GM19023 (cell line): Measurements from ENCODE around the gene FAM209A.
"Not testable (repeated sequence)": the region's sequence is repeated elsewhere in the genome, so short reads cannot be mapped to it uniquely, and the experiment has no call there.

Source experiments
- ATAC-seq: cut with Tn5 transposase; IDR thresholded peaks from one replicate; pipeline ENCODE4 v1.9.1; 2021; ENCODE audit warnings: mild to moderate bottlenecking, moderate library complexity; ENCODE audit not compliant: unreplicated experiment

The FAM209A gene, protein sequence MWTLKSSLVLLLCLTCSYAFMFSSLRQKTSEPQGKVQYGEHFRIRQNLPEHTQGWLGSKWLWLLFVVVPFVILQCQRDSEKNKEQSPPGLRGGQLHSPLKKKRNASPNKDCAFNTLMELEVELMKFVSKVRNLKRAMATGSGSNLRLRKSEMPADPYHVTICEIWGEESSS

DNA sequence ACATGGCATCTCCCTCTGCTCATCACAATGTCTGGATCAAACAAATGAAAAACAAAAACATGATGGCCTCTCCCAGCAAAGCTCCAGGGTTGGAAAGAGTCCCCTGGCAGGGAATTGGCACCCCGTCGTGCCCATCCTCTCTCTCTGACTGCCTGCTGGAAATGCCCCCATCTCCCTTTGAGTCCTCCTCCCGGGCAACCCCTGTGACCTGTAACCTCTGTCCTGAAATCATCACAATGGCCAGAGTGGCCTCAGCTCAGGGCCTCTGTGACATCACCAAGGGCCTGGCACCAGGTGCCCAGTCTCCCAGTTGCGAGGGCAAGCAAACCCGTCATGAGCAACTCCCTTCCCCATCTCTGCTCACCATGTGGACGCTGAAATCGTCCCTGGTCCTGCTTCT, at the start of gene FAM209A:
TSS of gene FAM209A (plus strand) at position 301 of the 400 bp plus-strand sequence. CDS start at position 366, 65 bp downstream.
- not testable (repeated sequence) for ATAC-seq

DNA sequence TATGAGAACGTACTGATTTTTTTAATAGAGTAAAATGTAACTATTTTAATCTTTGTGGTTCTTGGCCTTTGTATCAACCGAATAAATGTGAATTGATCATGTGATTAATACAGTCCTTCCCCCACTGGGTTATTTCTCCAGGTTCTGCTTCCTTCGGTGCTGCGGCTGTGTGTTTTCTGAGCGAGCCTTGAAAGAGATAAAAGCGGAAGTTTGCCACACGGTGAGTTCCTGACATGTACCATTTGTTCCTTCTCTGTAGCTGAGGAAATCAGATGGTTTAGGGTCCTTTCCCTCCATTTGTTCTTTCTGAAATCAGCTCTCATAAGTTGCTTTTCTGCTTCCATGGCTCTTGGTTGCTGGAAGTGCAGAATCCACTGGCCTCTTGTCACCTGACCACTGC, 40.6 kb upstream of the FAM209A start:
- ATAC-seq: no peak

DNA sequence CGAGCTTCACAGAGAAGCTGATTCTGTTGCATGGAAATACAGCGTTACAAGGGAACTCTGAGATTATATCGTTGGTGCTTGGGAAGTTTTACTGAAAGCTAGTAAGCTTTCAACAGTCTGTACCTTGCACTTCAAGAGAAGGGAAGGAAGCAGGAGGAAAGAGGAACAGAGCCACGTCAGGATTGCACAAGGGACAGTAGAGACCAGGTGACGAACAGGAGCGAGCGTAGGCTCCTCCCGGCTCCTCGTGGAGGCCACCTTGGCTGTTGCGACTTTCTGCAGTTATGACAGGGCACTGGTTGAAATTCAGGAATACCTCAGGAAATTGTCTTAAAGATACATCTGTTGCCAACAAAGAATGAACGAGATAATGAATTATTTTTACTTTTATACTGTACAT, 37.3 kb upstream of the FAM209A start:
- no peak for ATAC-seq

DNA sequence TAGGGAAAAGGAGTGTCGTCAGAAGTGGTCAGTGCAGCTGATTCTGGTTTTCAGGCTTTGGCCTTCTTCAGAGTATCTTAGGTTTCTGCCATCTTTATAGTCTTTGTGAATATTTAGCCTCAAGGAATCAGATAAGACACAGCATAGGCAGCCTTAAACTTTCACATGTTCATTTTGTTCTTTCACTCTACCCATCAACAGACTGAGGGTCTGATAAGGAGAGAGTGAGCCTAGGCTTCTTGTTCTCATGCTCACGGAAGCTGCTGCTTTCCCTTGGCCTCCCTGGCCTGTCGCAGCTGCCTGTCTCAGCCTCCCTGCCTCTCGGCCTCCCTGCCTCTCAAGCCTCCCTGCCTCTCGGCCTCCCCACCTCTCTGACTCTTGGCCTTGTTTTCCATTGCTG, 36.0 kb upstream of the FAM209A start:
- ATAC-seq: no peak

DNA sequence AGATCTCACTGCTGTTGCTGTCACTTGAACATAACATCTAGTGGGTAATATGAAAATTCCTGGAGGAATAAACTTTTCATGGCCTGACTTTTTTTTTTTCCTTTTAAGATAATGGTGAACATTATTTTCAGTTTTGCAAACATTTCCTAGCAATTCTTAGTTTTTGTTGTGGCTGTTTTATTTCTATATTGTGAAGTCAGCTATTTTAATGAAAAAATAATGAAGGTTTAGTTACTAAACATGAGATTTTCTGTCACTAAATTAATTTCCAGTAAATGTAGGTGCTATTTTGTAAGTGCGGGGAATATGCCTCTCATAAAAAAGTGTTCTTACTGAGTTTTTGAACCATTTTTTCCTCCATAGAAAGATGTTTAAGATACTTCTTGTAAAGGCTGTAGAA, 23.4 kb upstream of the FAM209A start:
- ATAC-seq: no peak

DNA sequence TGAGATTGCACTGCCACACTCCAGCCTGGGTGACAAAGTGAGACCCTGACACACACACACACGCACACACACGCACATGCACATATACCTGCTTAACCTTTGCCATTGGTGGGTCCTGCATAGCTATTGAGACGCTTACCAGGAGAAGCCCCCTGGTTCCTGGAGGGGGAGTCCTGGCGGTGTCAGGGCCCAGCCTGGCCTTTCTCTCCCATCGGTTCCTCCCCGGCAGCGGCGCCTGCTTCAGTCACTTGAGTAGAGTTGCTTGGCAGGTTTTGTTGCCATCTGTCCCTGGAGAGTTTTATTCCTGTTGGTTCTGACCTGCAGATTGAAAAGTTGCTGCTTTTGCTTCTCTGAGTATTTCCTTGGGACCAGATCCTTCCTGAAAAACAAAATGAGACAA, 20.6 kb upstream of the FAM209A start:
- ATAC-seq: no peak

DNA sequence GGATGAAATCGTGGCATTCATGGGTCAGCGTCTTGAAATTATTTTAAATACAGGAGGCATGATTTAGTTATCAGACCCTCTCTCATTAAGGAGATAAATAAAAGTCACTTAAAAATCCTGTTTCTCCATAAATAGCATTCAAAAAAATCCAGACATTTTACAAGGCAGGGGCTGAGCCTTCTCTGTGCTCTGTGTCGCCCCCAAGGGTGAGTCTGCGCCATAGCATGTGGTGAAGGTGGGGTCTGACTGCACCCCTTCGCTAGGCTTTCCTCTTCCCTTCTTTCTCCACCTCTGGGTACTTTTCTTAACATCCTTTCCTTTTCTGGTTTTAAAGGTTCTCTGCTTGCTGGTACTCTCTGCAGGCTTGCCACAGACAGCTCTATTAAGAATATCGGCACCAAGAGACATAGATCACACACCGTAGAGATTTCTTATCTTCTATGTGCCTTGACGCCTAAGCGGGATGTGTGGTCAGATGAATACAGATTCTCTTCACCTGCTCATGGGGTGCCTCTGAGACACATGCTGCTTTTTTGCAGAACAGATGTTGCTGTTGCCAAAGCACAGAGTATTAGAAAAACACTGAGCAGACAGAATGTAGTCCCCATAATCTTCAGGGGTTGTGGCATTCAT, 20.1 kb upstream of the FAM209A start:
- no peak for ATAC-seq

DNA sequence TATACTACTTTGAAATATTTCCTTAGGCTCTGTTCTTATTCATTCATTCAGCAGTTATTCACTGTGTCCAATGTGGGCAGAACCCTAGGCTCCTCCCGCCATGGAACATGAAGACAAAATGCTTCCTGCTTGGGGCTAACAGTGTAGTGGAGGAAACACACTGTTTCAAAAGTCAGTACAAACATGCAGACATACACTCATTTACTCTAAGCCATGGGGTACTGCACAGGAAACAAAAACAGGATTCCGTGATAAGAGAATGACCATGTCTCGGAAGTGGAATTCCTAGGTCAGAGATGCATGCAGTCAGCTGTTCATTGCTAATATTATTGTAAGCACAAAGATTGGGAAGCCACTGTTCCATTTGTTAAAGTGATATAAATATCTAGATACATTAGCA, 18.4 kb upstream of the FAM209A start:
- no peak for ATAC-seq

DNA sequence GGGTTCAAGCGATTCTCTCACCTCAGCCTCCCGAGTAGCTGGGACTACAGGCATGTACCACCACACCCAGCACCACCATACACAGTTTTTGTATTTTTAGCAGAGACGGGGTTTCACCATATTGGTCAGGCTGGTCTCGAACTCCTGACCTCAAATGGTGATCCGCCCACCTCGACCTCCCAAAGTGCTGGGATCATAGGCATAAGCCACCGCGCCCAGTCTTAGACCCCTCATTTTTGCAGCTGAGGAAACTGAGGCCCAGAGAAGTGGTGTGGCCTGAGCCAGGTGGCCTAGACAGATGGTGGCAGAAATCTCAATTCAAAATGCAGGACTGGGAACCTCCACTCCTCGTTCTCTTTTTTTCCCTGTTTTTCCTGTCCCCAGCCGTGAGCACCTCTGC, 12.6 kb upstream of the FAM209A start:
- ATAC-seq: no peak

DNA sequence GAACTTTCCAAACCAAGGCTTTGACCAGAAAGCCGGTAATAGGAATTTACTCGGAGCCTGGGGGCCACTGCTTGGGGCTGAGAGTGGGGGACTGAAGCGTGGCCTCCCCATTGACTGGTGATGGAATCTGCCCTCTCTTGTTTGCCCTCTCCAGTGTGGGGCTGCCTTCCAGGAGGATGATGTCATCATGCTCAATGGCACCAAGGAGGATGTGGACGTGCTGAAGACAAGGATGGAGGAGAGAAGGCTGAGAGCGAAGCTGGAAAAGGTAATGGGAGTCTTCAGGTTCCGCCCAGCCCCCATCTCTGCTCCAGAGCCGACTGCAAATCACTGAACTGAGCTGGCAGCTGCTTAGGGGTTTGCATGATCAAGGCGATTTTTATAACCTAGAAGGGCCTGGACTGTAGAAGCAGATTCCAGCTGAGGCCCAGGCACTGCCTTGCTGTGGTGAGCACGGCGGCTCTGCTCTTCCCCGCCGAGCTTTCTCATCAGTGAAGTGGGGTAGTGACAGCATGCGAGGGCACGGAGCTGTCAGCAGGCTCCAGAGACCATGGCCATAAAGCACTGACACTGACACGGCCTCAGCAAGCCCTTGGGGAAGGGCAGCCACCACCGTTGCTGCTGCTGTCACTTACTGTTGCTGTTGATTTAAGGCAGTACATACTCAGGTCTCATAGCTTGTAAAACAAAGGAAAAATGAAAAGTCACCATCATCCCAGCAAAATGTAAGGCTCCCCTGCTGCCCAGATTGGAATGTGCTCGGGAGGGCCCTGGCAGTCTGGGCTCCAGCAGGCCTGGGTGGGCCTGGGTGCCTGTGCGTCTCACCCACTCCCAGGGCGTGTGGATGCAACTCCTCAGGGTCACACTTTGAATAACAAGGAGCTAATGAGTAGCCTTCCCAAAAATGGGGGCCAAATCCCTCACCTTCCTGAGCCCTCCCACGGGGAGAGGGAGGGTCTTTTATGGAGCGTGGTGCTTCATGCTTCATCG, 11.1 kb upstream of the FAM209A start:
- ATAC-seq: no peak

DNA sequence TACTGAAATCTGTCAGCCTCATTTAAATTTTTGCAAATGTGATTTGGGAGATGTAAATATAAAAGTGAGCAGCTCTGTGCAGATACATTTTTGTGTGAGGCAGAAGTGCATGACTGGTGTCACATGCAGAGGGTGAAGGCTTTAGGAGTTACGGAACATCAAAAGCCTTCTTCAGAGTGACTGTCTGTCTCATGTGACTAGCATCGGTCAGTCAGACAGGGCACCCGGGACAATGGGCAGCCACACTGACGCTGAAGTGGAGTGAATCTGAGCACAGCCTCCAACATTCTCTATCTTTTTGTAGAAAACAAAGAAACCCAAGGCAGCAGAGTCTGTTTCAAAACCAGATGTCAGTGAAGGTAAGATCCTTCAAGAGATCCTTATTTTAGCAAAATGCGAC, 7.9 kb upstream of the FAM209A start:
- ATAC-seq: no peak

DNA sequence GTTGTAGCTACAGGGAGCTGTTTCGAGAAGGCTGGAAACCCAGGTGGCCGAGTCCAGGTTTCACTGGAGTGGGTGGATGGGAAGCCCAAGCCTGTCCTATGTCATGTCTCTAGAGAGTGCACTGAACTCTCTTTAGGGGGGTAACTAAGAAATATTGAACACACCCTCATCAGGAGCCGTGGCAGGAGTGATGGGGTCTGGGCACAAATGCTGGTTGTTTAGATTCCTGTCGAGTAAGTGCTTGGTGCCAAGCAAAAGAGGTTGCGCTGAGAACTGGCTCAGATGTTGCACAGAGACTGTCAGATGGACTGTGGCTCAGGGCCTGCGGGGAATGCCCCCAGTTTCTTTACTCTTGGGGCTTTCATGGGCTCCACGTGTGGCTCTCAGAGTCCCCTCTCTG, 7.3 kb upstream of the FAM209A start:
- no peak for ATAC-seq

DNA sequence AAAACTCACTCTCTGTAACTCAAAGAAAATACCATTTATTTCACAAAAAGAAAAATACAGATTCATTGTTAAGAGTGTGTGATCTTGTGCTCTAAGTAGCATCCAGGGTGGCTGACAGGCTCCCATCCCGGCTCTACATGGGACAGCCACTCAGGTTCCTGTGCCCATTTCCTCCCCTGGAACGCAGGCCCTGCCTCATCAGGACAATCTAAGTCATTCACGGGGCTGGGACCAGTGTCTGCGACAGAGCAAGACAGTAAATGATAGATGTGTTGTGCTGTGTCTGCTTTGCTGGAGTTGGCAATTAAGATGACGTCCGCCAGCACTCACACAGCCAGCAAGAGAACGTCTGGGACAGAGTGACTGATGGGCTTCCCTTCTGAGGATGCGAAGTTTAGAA, 6.9 kb upstream of the FAM209A start:
- ATAC-seq: no peak

DNA sequence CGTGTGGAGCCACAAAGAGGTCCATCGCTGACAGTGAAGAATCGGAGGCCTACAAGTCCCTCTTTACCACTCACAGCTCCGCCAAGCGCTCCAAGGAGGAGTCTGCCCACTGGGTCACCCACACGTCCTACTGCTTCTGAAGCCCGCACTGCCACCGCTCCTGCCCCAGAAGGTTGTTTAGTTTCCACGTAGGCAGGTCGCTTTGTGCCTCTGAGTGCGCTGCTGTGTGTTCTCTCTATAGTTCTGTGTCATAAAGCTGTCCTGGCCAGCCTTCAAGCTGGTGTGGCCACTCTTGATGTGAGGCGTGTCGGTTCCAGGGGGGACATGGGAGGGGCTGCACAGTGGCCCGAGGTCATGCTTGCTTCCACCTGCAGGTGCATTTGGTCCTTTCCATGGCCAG, 6.4 kb upstream of the FAM209A start:
- ATAC-seq: no peak

DNA sequence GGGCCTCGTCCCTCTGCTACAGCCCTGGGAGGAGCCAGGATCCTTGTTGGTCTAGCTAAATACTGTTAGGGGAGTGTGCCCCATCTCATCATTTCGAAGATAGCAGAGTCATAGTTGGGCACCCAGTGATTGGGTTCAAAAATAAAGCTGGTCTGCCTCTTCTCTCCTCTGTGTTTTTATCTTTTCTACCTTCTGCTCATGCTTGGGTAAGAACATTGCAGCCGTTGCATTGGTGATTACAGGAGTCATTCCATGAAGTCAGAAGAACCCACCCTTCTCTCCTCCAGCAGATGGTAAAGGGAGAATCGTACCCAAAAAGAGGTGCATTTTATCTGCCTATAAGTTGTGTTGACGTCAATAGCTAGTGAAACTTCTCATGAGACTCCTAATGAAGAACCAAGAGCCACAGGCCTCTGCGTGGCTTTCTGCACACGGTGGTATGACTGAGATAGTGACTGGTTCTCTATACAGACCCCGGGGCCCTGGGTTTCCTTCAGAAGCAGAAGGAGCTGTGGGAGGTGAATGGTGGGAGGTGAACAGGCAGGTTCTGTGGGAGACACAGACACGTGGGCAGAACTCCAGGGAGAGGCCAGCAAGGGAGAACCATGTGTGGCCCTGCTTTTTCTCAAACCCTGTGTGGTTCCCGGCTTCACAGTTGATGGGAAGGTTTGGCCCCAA, 5.7 kb upstream of the FAM209A start:
- ATAC-seq: no peak

DNA sequence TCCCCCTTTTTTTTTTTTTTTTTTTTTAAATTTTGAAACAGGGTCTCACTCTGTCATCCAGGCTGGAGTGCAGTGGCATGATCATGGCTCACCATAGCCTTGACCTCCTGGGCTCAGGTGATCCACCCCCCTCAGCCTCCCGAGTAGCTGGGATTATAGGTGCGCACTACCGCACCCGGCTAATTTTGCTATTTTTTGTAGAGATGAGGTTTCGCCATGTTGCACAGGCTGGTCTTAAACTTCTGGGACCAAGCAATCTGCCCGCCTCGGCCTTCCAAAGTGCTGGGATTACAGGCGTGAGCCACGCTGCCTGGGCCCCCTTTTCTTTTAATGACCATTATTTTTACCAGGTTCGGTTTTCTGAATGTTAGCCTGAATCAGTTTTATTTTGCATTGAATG, 5.0 kb upstream of the FAM209A start:
- ATAC-seq: no peak

DNA sequence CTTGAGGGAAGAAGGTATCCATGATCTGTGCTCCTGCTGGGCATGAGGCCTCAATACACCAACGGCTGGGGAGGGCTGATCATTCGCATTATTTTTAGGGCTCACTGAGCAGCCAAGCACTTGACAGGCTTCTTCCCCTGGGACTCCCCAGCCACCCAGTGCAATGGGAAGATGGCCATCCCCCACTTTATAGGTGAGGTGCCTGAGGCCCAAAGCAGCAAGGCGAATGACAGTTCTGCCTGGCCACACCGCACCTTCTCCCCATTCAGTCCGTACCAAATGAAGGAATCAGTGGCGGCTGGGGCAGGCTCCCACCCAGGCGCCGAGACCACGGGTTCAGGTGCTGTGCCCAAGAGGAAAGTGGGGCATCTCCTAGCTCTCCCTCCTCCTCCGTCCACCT, 4.4 kb upstream of the FAM209A start:
- ATAC-seq: no peak

DNA sequence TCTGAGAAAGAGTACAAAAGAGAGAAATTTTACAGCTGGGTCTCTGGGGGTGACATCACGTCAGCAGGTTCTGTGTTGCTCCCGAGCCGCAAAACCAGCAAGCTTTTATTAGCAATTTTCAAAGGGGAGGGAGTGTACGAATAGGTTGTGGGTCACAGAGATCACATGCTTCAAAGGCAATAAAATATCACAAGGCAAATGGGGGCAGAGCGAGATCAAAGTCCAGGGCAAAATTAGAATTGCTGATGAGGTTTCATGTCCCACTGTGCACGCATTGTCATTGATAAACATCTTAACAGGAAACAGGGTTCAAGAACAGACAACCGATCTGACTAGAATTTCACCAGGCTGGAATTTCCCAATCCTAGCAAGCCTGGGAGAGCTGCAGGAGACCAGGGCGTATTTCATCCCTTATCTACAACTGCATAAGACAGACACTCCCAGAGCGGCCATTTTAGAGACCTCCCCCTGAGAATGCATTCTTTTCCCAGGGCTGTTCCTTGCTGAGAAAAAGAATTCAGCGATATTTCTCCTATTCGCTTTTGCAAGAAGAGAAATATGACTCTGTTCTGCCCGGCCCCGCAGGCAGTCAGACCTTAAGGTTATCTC, 3.7 kb upstream of the FAM209A start:
- ATAC-seq: not testable (repeated sequence)

DNA sequence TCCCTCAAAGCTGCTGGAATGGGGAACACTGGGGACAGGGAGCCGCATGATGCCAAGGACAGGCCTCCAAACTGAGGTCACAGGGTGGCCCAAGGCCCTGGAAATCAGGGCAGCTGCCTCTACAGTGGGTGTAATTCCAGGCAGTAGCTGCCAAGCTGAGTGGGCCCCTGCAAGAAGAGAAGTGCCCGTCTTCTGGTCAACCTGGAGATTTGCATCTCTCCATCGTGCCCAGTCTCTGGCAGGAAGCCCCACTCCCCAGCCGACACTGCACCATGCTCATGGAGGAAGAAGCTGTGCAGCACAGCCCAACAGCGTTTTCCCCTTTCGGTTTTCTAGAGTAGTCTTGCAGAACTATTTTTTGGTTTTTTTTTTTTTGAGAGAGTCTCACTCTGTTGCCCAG, 2.2 kb upstream of the FAM209A start:
- ATAC-seq: no peak

DNA sequence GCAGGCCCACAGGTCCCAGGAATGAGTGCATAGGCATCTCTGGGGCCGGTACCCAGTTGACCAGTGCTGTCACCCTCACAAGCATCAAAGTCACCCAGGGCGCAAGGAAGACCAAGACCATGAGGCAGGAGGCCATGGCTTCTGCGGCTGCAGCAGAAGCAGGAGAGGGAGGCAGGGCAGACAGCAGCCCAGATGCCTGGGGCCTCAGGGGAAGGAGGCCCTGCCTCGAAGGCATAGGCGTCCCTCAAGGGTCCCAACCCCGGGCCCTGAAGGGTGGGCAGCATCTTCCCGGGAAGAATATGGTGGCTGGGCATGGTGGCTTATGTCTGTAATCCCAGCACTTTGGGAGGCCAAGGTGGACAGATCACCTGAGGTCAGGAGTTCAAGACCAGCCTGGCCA, 3.0 kb downstream of the FAM209A start:
- no peak for ATAC-seq

DNA sequence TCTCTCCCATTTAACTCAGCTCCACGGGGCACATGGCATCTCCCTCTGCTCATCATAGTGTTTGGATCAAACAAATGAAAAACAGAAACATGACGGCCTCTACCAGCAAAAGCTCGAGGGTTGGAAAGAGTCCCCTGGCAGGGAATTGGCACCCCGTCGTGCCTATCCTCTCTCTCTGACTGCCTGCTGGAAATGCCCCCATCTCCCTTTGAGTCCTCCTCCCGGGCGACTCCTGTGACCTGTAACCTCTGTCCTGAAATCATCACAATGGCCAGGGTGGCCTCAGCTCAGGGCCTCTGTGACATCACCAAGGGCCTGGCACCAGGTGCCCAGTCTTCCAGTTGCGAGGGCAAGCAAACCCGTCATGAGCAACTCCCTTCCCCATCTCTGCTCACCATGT, 8.4 kb downstream of the FAM209A start, which contains the start of gene FAM209B:
TSS of gene FAM209B (plus strand) at position 301 of the 400 bp plus-strand sequence. CDS start at position 397, 96 bp downstream.
- ATAC-seq: not testable (repeated sequence)
